ENCODE results near the gene EEF2K. TPM values are rescaled to one million over a fixed set of nuclear protein-coding genes. Genes with fewer than 3 reads are reported as not detected.

EEF2K gene
- total RNA-seq, 1 experiment from 2014 or later: 9.1 TPM

GRCh38 chr16:22312897-22313781 is 107.1 kb downstream of the EEF2K start:
- H3K27me3 ChIP-seq (ENCODE audit: low read length): no peaks in the 10 kb centered on the region
- no peak overlapping the region for H2AFZ ChIP-seq (ENCODE audit: low read length)
- no peaks in the 10 kb centered on the region for H3K4me1 ChIP-seq (ENCODE audit: insufficient read depth, low read length)
- ATAC-seq (no peak), DNase-seq (no peak)
- no peaks in the 10 kb centered on the region for H3K9me2 ChIP-seq (replicated peaks; ENCODE audit: low read length)
- H3K4me2 ChIP-seq (ENCODE audit: low read length): no peak overlapping the region
- H3K9ac ChIP-seq (ENCODE audit: low read length): no peak overlapping the region
- intact Hi-C loops (cut with micrococcal nuclease): no loop called here
- H4K20me1 ChIP-seq (ENCODE audit: low read length): no peaks in the 10 kb centered on the region
- peaks cover 15% of the 10 kb centered on the region for H3K36me3 ChIP-seq (ENCODE audit: low read depth, low read length)
- no peaks in the 10 kb centered on the region for H3F3A ChIP-seq (ENCODE audit: low read length, unreplicated experiment)
- no peak overlapping the region for H3K27ac ChIP-seq (ENCODE audit: low read length)
- H3K79me2 ChIP-seq (ENCODE audit: low read length): no peaks in the 10 kb centered on the region
- H3K9me3 ChIP-seq (ENCODE audit: low read length): no peaks in the 10 kb centered on the region
- no peak overlapping the region for H3K4me3 ChIP-seq (ENCODE audit: low read length)
- ChIA-PET CTCF (no interaction called here), POLR2A (ENCODE audit: unreplicated experiment) (no interaction called here)
- BruUV-seq (replicated peaks): no TSS peak
- TF ChIP-seq EZH2phosphoT487 (IDR thresholded peaks at IDR 0.05; ENCODE audit: borderline replicate concordance, low read length) (no peak), EZH2 (IDR thresholded peaks at IDR 0.05; ENCODE audit: low read length, unreplicated experiment) (no peak)
- TF ChIP-seq, protein P1, sequence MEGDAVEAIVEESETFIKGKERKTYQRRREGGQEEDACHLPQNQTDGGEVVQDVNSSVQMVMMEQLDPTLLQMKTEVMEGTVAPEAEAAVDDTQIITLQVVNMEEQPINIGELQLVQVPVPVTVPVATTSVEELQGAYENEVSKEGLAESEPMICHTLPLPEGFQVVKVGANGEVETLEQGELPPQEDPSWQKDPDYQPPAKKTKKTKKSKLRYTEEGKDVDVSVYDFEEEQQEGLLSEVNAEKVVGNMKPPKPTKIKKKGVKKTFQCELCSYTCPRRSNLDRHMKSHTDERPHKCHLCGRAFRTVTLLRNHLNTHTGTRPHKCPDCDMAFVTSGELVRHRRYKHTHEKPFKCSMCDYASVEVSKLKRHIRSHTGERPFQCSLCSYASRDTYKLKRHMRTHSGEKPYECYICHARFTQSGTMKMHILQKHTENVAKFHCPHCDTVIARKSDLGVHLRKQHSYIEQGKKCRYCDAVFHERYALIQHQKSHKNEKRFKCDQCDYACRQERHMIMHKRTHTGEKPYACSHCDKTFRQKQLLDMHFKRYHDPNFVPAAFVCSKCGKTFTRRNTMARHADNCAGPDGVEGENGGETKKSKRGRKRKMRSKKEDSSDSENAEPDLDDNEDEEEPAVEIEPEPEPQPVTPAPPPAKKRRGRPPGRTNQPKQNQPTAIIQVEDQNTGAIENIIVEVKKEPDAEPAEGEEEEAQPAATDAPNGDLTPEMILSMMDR (conservative IDR thresholded peaks at IDR 0.05; ENCODE audit: low read depth, low read length): no peak

DNA sequence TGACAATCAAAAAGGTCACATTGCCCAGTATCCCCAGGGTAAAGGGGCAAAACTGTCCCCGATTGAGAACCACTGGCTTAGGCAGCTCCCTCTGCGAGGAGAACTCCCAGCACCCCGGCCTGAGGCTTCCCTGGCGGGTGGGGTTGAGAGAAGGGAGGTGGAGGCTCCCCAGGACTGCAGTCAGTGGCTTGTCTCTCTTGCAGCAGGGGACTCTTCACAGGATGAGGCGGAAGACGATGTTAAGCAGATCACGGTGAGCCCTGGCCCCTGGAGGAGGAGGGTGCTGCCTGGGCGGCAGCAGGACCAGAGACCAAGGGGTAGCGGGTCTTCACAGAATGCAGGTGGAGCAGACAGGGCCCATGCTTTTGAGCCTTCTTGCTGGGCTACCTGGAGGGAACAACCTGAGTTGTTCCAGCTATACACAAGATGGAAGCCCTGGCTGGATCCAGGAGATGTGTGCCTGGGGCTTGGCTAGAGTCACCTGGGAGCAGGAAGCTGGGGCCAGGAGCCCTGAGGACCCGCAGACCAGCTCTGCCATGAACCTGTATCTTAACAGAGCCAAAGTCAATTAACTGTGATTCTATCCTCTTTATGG is 107.9 kb downstream of the EEF2K start:
- no peak overlapping the region for H3K4me2 ChIP-seq (ENCODE audit: low read length)
- no TSS peak for BruUV-seq (replicated peaks)
- no peak overlapping the region for H3K4me3 ChIP-seq (ENCODE audit: low read length)
- intact Hi-C loops (cut with micrococcal nuclease): no loop called here
- no peaks in the 10 kb centered on the region for H3K4me1 ChIP-seq (ENCODE audit: insufficient read depth, low read length)
- no peak overlapping the region for H3K27ac ChIP-seq (ENCODE audit: low read length)
- TF ChIP-seq EZH2 (IDR thresholded peaks at IDR 0.05; ENCODE audit: low read length, unreplicated experiment): no peak
- TF ChIP-seq, protein P1 (conservative IDR thresholded peaks at IDR 0.05; ENCODE audit: low read depth, low read length): no peak
- no peak for TF ChIP-seq EZH2phosphoT487 (IDR thresholded peaks at IDR 0.05; ENCODE audit: borderline replicate concordance, low read length)
- H3K79me2 ChIP-seq (ENCODE audit: low read length): no peaks in the 10 kb centered on the region
- DNase-seq (no peak), ATAC-seq (no peak)
- ChIA-PET POLR2A (ENCODE audit: unreplicated experiment) (no interaction called here), CTCF (no interaction called here)
- H2AFZ ChIP-seq (ENCODE audit: low read length): no peak overlapping the region
- no peaks in the 10 kb centered on the region for H4K20me1 ChIP-seq (ENCODE audit: low read length)
- no peaks in the 10 kb centered on the region for H3K9me2 ChIP-seq (replicated peaks; ENCODE audit: low read length)
- H3K27me3 ChIP-seq (ENCODE audit: low read length): no peaks in the 10 kb centered on the region
- no peak overlapping the region for H3K9ac ChIP-seq (ENCODE audit: low read length)
- peaks cover 18% of the 10 kb centered on the region for H3K36me3 ChIP-seq (ENCODE audit: low read depth, low read length)
- no peaks in the 10 kb centered on the region for H3F3A ChIP-seq (ENCODE audit: low read length, unreplicated experiment)
- H3K9me3 ChIP-seq (ENCODE audit: low read length): no peaks in the 10 kb centered on the region
